ENCODE results near the gene AGXT. TPM values are rescaled to one million over a fixed set of nuclear protein-coding genes. Genes with fewer than 3 reads are reported as not detected.
A peak's percentile ranks its signal among the peaks of the same experiment; 100 is the strongest.
"Not testable (repeated sequence)": the region's sequence is repeated elsewhere in the genome, so short reads cannot be mapped to it uniquely, and the experiment has no call there.

AGXT gene
- total RNA-seq, 2 experiments from 2014 or later = not detected

DNA sequence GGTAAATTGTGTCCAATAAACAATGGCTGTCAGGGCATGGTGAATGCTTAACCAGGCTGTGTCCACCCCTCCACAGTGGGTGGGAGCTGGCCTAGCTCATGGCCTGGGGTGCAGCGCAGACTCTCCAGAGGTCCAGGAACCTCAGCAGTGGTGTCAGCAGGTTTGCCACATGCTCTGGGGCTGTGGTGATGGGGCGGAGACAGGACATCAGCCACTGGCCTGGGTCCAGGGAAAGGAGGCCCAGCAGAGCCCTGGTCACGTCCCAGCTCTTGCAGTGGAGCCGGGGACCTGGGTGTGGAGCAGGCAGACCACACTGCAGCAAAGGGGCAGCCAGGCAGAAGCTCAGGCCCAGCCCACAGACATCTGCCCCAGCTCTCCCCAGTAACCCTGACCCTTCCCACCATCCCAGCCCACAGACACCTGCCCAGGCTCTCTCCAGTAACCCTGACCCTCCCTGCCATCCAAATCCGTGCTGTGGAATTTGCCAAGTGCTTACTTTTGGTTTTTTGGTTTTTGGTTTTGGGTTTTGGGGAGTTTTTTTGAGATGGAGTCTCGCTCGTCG is 34.8 kb upstream of the AGXT start:
- CTCF ChIA-PET = no interaction called here

DNA sequence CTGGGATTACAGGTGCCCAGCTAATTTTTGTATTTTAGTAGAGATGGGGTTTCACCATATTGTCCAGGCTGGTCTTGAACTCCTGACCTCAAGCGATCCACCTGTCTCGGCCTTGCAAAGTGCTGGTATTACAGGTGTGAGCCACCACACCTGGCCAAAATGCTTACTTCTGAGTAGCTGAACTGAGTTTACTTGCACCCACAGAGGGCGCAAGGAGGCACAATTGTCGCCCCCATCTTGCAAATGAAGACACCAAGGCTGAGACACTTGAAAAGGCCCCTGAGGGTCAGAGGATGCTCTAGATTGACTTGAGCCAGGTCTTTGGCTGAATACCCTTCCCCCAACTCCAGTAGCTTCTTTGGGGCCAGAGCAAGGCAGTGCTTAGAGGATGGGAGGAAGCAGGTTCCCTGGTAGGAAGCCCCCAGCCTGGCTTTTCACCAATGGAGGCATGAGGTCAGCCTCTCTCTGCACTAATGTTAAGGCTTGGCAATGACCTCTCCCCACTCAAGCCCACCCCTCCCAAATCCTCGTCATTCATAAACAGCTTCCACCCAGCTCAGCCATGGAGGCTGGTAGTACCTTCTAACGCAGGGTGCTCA is 34.1 kb upstream of the AGXT start:
- peaks cover 16% of the 10 kb centered on the region for H3K27me3 Mint-ChIP-seq
- H3K27ac Mint-ChIP-seq = no peak overlapping the region
- ChIA-PET CTCF (interaction anchor here (0.6 kb wide), 1 partner anchor 102 kb away, joined by 3 read pairs; no protein-coding TSS in a partner anchor), POLR2A (no interaction called here)
- DNase-seq = no peak
- H3K4me1 Mint-ChIP-seq = peaks cover 7% of the 10 kb centered on the region
- no peak overlapping the region for H3K4me3 Mint-ChIP-seq
- no peaks in the 10 kb centered on the region for H3K9me3 Mint-ChIP-seq
- H3K36me3 Mint-ChIP-seq (ENCODE audit: low read depth) = no peaks in the 10 kb centered on the region

More for the DNA sequence above, 34.8 kb upstream of the AGXT start:
- H3K4me3 Mint-ChIP-seq = no peak overlapping the region
- H3K4me1 Mint-ChIP-seq = peaks cover 7% of the 10 kb centered on the region
- DNase-seq = no peak
- no peaks in the 10 kb centered on the region for H3K9me3 Mint-ChIP-seq
- POLR2A ChIA-PET = no interaction called here
- H3K27me3 Mint-ChIP-seq = peaks cover 20% of the 10 kb centered on the region
- no peaks in the 10 kb centered on the region for H3K36me3 Mint-ChIP-seq (ENCODE audit: low read depth)
- H3K27ac Mint-ChIP-seq = no peak overlapping the region

DNA sequence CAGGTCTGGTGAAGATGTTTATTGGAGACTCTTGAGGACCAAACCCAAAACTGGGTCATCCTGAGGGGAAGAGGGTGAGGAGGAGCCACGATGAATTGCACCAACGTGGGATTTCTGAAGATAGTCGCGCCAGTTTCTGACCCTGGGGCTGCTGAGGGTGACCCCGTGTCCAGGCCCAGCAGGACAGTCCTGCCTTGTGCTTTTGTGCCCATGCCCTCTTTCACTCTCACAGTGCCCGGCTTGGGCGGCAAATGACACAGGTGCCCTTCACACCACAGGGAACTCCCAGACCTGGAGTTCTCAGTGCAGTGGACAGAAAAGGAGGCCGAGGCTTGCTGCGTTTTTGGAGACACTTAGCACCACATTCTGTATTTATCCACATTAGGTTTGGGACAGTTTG is 33.1 kb upstream of the AGXT start:
- no peak overlapping the region for H3K27ac Mint-ChIP-seq

DNA sequence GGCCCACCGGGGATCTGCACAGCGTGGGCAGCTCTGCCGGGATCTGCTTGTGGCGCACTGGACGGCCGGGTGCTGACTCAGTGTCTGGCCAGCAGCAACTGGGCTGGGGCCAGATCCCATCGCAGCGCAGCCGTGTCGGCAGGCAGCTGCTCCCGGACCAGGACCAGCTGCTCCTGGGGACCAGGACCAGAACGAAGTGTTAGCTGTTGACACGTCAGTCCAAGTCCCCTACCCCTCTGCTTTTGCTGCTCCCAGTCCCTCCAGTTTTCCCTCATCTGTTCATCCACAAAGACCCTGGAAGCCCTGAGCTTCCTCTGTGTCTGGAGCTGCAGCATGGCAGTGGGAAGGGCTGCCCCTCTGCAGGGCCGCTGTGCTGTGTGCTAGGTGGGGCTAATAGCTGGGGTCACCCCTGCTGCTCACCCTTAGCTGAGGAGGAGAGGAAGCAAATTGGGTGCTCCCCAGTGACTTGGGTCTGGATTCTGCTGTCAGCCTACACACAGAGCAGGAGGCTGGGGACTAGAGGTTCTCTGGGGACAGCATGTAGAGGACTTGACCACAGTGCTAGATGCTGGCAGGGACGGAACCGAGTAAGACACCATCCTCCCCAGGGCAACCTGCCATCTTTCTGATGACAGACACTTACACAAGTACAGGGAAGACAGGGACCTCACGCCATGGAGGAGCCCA is 31.7 kb upstream of the AGXT start:
- H3K27ac Mint-ChIP-seq = no peak overlapping the region
- ChIA-PET POLR2A (no interaction called here), CTCF (no interaction called here)
- H3K4me1 Mint-ChIP-seq = peaks cover 1% of the 10 kb centered on the region
- no peaks in the 10 kb centered on the region for H3K36me3 Mint-ChIP-seq (ENCODE audit: low read depth)
- H3K9me3 Mint-ChIP-seq = no peaks in the 10 kb centered on the region
- H3K4me3 Mint-ChIP-seq = no peak overlapping the region
- DNase-seq = no peak
- peaks cover 4% of the 10 kb centered on the region for H3K27me3 Mint-ChIP-seq

More for the DNA sequence above, 33.1 kb upstream of the AGXT start:
- CTCF ChIA-PET = no interaction called here
- Mint-ChIP-seq H3K9me3 (no peaks in the 10 kb centered on the region), H3K36me3 (ENCODE audit: low read depth) (no peaks in the 10 kb centered on the region), H3K4me3 (no peak overlapping the region), H3K27me3 (peaks cover 10% of the 10 kb centered on the region), H3K4me1 (peaks cover 7% of the 10 kb centered on the region)
- POLR2A ChIA-PET = no interaction called here
- DNase-seq = no peak

DNA sequence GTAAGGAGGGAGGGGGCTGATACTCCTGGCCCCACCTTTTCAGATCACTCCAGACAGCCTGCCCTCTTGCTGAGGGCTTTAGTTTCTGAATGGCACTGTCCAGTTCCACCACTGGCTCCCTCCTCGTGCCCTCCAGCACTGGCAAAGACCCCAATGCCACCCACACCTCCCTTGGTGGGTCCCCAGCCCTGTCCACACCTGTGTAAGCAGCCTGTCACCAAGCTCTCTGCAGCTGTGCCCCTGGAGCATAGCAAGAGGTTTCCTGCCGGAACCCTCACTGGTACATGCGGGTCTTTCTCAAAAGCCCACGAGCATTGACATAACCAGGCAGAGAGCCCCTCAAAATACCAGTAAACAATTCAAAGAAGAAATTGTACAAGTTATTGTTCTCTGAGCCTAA is 31.0 kb upstream of the AGXT start:
- Mint-ChIP-seq H3K9me3 (no peaks in the 10 kb centered on the region), H3K36me3 (ENCODE audit: low read depth) (no peaks in the 10 kb centered on the region), H3K27me3 (peaks cover 4% of the 10 kb centered on the region), H3K4me3 (no peak overlapping the region), H3K27ac (no peak overlapping the region), H3K4me1 (no peaks in the 10 kb centered on the region)
- DNase-seq = no peak
- CTCF ChIA-PET = no interaction called here
- POLR2A ChIA-PET = no interaction called here

DNA sequence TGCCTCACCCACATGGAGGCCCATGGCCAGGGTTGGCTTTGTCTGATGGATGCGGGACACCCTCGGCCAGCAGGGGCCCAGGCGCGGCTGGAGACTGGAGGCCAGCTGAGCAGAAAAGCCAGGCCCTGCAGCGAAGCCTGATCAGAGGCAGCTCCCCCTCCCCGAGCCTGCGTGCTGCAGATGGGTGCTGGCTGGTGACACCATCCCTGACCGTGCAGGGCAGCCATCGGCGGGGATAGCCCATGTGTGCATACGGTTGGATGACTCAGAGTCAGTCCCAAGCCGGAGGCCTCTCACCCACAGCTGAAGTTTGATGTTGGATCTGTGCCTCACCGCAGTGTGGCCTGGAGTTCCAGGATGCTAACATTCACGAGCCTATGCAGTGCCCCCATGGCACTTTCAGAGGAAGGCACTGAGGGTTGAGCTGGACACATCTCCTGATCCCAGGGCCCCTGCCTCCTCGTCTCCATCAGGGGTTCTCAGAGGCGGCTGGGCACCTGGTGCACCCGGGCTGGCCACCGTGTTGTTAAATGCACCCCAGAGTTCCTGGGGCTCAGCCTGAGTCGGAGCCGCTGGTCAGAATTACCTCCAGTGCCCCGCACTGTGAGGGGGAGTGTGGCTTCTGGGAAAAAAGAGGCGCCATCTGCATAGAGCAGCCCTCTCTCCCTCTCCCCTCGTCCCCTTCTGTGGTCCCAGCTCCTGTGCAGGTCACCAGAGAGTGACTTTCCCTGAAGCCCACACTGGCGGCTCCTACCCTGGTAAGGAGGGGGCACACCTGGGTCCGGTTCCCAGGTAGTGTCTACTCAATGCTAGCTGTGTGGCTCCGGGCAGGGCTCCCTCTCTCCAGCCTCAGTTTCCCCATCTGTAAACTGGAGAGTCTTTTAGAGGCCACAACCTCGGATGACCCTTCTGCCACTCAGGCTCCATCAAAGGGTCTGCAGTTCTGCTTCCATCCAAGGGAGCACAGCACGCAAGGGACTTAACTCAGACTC is 29.2 kb upstream of the AGXT start:
- H3K4me3 Mint-ChIP-seq = no peak overlapping the region
- CTCF ChIA-PET = interaction anchor here (0.6 to 1.8 kb wide), 4 partner anchors 29 to 325 kb away, joined by 3 to 11 read pairs (median 6); partner anchors contain the start of gene CAPN10

DNA sequence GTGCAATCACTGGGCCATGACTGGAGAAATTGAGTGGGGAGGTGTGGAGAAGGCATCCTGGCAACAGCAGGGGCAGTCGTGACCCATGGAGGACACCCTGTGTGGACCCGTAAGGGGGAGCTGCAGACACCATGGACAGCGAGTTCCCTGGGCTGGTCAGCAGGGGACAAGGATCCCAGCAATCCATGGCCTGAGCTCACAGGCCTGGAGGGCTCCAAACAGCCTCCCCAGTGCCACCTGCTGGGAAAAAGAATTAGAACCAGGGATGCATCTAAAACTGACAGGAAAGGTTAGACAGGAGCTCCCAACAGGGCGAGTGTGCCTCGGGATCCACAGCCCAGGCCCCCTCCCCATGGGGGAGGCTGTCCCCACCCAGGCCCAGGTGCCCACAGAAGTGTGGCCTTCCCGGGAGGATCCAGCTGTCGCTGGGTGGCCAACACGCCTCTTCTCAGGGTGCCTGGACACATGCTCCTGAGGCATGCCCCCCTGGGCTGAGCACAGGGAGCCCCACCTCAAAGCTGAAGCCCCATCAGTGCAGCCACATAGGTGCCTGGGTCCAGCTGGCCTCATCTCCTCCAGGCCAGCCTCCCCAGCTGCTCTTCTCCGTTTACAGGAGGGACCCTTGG is 28.1 kb upstream of the AGXT start:
- Mint-ChIP-seq H3K4me3 (no peak overlapping the region), H3K27me3 (peaks cover 15% of the 10 kb centered on the region), H3K4me1 (no peaks in the 10 kb centered on the region), H3K27ac (no peak overlapping the region), H3K36me3 (ENCODE audit: low read depth) (no peaks in the 10 kb centered on the region), H3K9me3 (peaks cover 4% of the 10 kb centered on the region)
- ChIA-PET CTCF (interaction anchor here (0.9 to 1.8 kb wide), 4 partner anchors 11 to 326 kb away, joined by 5 to 11 read pairs (median 6); partner anchors contain the start of gene CAPN10), POLR2A (no interaction called here)
- peak; percentile 25 for DNase-seq

More for the DNA sequence above, 29.2 kb upstream of the AGXT start:
- Mint-ChIP-seq H3K27ac (no peak overlapping the region), H3K9me3 (no peaks in the 10 kb centered on the region), H3K36me3 (ENCODE audit: low read depth) (no peaks in the 10 kb centered on the region), H3K27me3 (peaks cover 12% of the 10 kb centered on the region), H3K4me1 (no peaks in the 10 kb centered on the region)
- DNase-seq = no peak
- POLR2A ChIA-PET = interaction anchor here (0.6 kb wide), 1 partner anchor 179 kb away, joined by 3 read pairs; no protein-coding TSS in a partner anchor

DNA sequence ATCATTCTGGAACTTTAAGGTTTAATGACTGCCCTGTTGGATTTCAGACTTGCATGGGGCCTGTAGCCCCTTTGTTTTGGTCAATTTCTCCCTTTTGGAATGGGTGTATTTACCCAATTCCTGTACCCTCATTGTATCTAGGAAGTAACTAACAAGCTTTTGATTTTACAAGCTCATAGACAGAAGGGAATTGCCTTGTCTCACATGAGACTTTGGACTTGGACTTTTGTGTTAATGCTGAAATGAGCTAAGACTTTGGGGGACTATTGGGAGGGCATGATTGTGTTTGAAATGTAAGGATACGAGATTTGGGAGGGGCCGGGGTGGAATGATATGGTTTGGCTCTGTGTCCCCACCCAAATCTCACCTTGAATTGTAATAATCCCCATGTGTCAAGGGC is 22.3 kb upstream of the AGXT start:
- POLR2A ChIA-PET, CTCF ChIA-PET: not testable (repeated sequence)

DNA sequence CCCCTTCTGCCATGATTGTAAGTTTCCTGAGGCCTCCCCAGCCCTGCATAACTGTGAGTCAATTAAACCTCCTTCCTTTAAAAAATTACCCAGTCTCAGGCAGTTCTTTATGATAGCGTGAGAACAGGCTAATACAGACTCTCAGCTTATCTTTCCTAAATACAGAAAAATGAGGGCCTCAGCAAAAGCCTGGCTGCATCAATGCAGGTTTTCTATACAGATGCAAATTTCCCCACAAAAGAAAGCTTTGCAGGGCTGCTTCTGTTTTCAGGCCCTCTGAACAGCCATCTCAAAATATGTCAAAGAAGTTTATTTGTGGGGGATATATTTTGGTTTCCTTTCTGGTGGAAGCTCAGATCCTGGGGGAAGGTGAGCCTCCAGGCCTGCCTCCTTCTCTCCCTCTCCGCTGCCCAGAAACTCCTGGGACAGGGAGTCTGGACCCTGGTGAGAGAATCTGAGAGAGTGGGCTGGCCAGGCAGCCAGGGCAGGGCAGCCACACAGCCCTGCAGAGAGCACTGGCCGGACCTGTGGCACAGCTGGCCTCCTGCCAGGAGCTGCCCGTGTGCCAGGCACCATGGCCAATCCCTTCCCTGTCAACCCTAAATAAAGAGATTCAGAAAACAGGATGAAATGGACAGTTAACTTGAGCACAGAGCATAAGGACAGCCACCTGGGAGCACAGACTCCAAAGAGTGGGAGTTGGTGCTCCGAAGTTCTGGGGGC is 21.6 kb upstream of the AGXT start:
- Mint-ChIP-seq H3K4me1 (no peaks in the 10 kb centered on the region), H3K4me3 (no peak overlapping the region), H3K36me3 (ENCODE audit: low read depth) (no peaks in the 10 kb centered on the region), H3K27ac (no peak overlapping the region), H3K27me3 (peaks cover 11% of the 10 kb centered on the region), H3K9me3 (peaks cover 7% of the 10 kb centered on the region)
- ChIA-PET POLR2A (no interaction called here), CTCF (interaction anchor here (1.0 kb wide), 1 partner anchor 333 kb away, joined by 3 read pairs; no protein-coding TSS in a partner anchor)
- DNase-seq = no peak

More for the DNA sequence above, 22.3 kb upstream of the AGXT start:
- not testable (repeated sequence) for H3K4me3 Mint-ChIP-seq; H3K27ac Mint-ChIP-seq; H3K9me3 Mint-ChIP-seq; DNase-seq; H3K4me1 Mint-ChIP-seq; H3K36me3 Mint-ChIP-seq (ENCODE audit: low read depth)
- H3K27me3 Mint-ChIP-seq = peaks cover 11% of the 10 kb centered on the region

DNA sequence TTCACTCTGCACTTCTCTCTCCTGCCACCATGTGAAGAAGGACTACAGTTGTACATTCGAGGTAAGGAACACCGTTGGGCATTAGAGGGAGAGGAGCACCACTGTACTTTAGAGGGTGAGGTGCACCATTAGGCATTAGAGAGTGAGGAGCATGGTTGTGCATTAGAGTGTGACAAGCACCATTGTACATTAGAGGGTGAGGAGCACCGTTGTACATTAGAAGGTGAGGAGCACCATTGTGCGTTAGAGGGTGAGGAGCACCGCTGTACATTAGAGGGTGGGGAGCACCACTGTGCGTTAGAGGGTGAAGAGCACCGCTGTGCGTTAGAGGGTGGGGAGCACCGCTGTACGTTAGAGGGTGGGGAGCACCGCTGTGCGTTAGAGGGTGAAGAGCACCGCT is 20.8 kb upstream of the AGXT start:
- Mint-ChIP-seq H3K4me1 (no peaks in the 10 kb centered on the region), H3K9me3 (peaks cover 7% of the 10 kb centered on the region), H3K36me3 (ENCODE audit: low read depth) (no peaks in the 10 kb centered on the region), H3K27ac (no peak overlapping the region), H3K27me3 (peaks cover 11% of the 10 kb centered on the region), H3K4me3 (no peak overlapping the region)
- DNase-seq = no peak
- CTCF ChIA-PET = no interaction called here
- POLR2A ChIA-PET = no interaction called here

DNA sequence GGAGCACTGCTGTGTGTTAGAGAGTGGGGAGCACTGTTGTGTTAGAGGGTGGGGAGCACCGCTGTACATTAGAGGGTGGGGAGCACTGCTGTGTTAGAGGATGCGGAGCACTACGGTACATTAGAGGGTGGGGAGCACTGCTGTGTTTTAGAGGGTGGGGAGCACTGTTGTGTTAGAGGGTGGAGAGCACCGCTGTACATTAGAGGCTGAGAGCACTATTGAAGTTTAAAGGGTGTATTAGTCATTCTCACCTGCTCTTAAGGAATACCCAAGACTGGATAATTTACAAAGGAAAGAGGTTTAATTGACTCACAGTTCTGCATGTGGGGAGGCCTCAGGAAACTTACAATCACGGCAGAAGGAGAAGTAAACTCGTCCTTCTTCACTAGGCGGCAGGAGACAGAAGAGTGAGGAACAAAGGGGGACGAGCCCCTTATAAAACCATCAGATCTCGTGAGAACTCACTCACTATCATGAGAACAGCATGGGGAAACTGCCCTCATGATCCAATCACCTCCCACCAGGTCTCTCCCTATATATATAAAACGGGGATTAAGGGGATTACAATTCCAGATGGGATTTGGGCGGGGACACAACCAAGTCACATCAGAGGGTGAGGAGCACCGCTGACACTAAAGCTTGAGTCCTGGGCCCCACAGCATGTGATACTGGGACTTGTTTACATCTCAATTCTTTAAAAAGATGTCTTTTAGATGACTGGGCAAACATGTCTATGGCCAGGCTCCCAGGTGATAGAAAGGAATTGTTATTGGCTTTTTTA is 19.5 kb upstream of the AGXT start:
- H3K36me3 Mint-ChIP-seq (ENCODE audit: low read depth) = no peaks in the 10 kb centered on the region
- H3K4me3 Mint-ChIP-seq = no peak overlapping the region
- H3K9me3 Mint-ChIP-seq = peaks cover 8% of the 10 kb centered on the region
- H3K4me1 Mint-ChIP-seq = no peaks in the 10 kb centered on the region
- no peak for DNase-seq
- no peak overlapping the region for H3K27ac Mint-ChIP-seq
- CTCF ChIA-PET = no interaction called here
- H3K27me3 Mint-ChIP-seq = peaks cover 5% of the 10 kb centered on the region
- POLR2A ChIA-PET = no interaction called here
